Measurements from ENCODE around the gene FAM222A. TPM values are rescaled to one million over a fixed set of nuclear protein-coding genes. Genes with fewer than 3 reads are reported as not detected.

Gene FAM222A
- total and polyA plus RNA-seq, 5 experiments from 2014 or later, result 0.16 to 1.6 (median 0.28) TPM

GRCh38 chr12:109767991-109768900 is 54.6 kb downstream of the FAM222A start:
- H3K4me3 Mint-ChIP-seq, result no peak overlapping the region
- H3K4me1 Mint-ChIP-seq, result peaks cover 0 to 6% (median 3%) of the 10 kb centered on the region in 4 donors
- peaks cover 0 to 3% (median 0%) of the 10 kb centered on the region in 9 donors for H3K9me3 Mint-ChIP-seq
- POLR2A ChIA-PET, result no interaction called here
- H3K36me3 Mint-ChIP-seq, result no peaks in the 10 kb centered on the region
- H3K27ac Mint-ChIP-seq, result no peak overlapping the region
- ATAC-seq (no peak), DNase-seq (no peak)
- H3K27me3 Mint-ChIP-seq, result no peaks in the 10 kb centered on the region

- no peak overlapping the region for H3K27ac Mint-ChIP-seq
- ATAC-seq, result no peak
- H3K36me3 Mint-ChIP-seq, result no peaks in the 10 kb centered on the region
- H3K4me1 Mint-ChIP-seq, result peaks cover 0 to 12% (median 10%) of the 10 kb centered on the region in 4 donors
- H3K9me3 Mint-ChIP-seq, result no peaks in the 10 kb centered on the region
- no peak overlapping the region for H3K4me3 Mint-ChIP-seq
- H3K27me3 Mint-ChIP-seq, result peaks cover 0 to 2% (median 0%) of the 10 kb centered on the region in 5 donors
- POLR2A ChIA-PET, result no interaction called here
- DNase-seq, result no peak
Observed at GRCh38 chr12:109768901-109769670, 55.5 kb downstream of the FAM222A start.

GRCh38 chr12:109770104-109770860 is 56.7 kb downstream of the FAM222A start:
- H3K27me3 Mint-ChIP-seq, result peaks cover 0 to 2% (median 0%) of the 10 kb centered on the region in 5 donors
- peaks cover 0 to 12% (median 10%) of the 10 kb centered on the region in 4 donors for H3K4me1 Mint-ChIP-seq
- no peaks in the 10 kb centered on the region for H3K36me3 Mint-ChIP-seq
- DNase-seq (no peak), ATAC-seq (no peak)
- H3K4me3 Mint-ChIP-seq, result no peak overlapping the region
- no peaks in the 10 kb centered on the region for H3K9me3 Mint-ChIP-seq
- no peak overlapping the region for H3K27ac Mint-ChIP-seq
- POLR2A ChIA-PET, result no interaction called here

- Mint-ChIP-seq H3K9me3 (no peaks in the 10 kb centered on the region), H3K36me3 (no peaks in the 10 kb centered on the region), H3K4me3 (no peak overlapping the region), H3K27me3 (peaks cover 0 to 2% (median 0%) of the 10 kb centered on the region in 5 donors), H3K4me1 (peaks cover 0 to 12% (median 10%) of the 10 kb centered on the region in 4 donors), H3K27ac (no peak overlapping the region)
- POLR2A ChIA-PET, result no interaction called here
- ATAC-seq, result no peak
- no peak for DNase-seq
Observed at GRCh38 chr12:109770861-109771670, 57.4 kb downstream of the FAM222A start.

- no peak for DNase-seq
- Mint-ChIP-seq H3K36me3 (no peaks in the 10 kb centered on the region), H3K4me3 (peak overlapping the region in 1 of 10 donors; percentile 36), H3K4me1 (peaks cover 0 to 12% (median 10%) of the 10 kb centered on the region in 4 donors), H3K9me3 (no peaks in the 10 kb centered on the region), H3K27me3 (peaks cover 0 to 2% (median 0%) of the 10 kb centered on the region in 5 donors), H3K27ac (no peak overlapping the region)
- ATAC-seq, result no peak
- POLR2A ChIA-PET, result no interaction called here
Observed at GRCh38 chr12:109771746-109772621, 58.4 kb downstream of the FAM222A start.

- Mint-ChIP-seq H3K36me3 (no peaks in the 10 kb centered on the region), H3K27ac (peak overlapping the region in 1 of 10 donors; percentile 56), H3K4me3 (peak overlapping the region in 4 of 10 donors; percentile 7 to 48 (median 28)), H3K4me1 (peaks cover 4 to 18% (median 15%) of the 10 kb centered on the region in 4 donors), H3K27me3 (peaks cover 0 to 2% (median 0%) of the 10 kb centered on the region in 5 donors), H3K9me3 (peaks cover 0 to 2% (median 0%) of the 10 kb centered on the region in 9 donors)
- no peak for DNase-seq
- POLR2A ChIA-PET, result no interaction called here
- no peak for ATAC-seq
Observed at GRCh38 chr12:109772622-109773321, 59.1 kb downstream of the FAM222A start.

GRCh38 chr12:109773384-109774011 is 59.9 kb downstream of the FAM222A start:
- H3K9me3 Mint-ChIP-seq, result peaks cover 0 to 2% (median 0%) of the 10 kb centered on the region in 9 donors
- peaks cover 0 to 2% (median 0%) of the 10 kb centered on the region in 5 donors for H3K27me3 Mint-ChIP-seq
- peak overlapping the region in 3 of 10 donors; percentile 7 to 27 (median 13) for H3K4me3 Mint-ChIP-seq
- ATAC-seq (no peak), DNase-seq (no peak)
- H3K27ac Mint-ChIP-seq, result peak overlapping the region in 1 of 10 donors; percentile 30
- H3K36me3 Mint-ChIP-seq, result no peaks in the 10 kb centered on the region
- H3K4me1 Mint-ChIP-seq, result peaks cover 4 to 19% (median 15%) of the 10 kb centered on the region in 4 donors
- POLR2A ChIA-PET, result no interaction called here

GRCh38 chr12:109775172-109775881 is 61.7 kb downstream of the FAM222A start:
- DNase-seq (peak; percentile 54 to 84 (median 66)), ATAC-seq (peak; percentile 80 to 84)
- no peaks in the 10 kb centered on the region for H3K36me3 Mint-ChIP-seq
- H3K4me3 Mint-ChIP-seq, result no peak overlapping the region
- POLR2A ChIA-PET, result no interaction called here
- H3K27me3 Mint-ChIP-seq, result peaks cover 0 to 2% (median 0%) of the 10 kb centered on the region in 5 donors
- peaks cover 0 to 2% (median 0%) of the 10 kb centered on the region in 9 donors for H3K9me3 Mint-ChIP-seq
- peaks cover 4 to 19% (median 15%) of the 10 kb centered on the region in 4 donors for H3K4me1 Mint-ChIP-seq
- H3K27ac Mint-ChIP-seq, result no peak overlapping the region

GRCh38 chr12:109776624-109777023 is 63.0 kb downstream of the FAM222A start:
- ATAC-seq, result no peak
- H3K36me3 Mint-ChIP-seq, result no peaks in the 10 kb centered on the region
- no peak for DNase-seq
- H3K9me3 Mint-ChIP-seq, result peaks cover 0 to 2% (median 0%) of the 10 kb centered on the region in 9 donors
- H3K27ac Mint-ChIP-seq, result no peak overlapping the region
- H3K4me1 Mint-ChIP-seq, result peaks cover 4 to 19% (median 15%) of the 10 kb centered on the region in 4 donors
- H3K4me3 Mint-ChIP-seq, result no peak overlapping the region
- POLR2A ChIA-PET, result no interaction called here
- peaks cover 0 to 2% (median 0%) of the 10 kb centered on the region in 5 donors for H3K27me3 Mint-ChIP-seq

- Mint-ChIP-seq H3K27ac (peak overlapping the region in 8 of 10 donors; percentile 11 to 86 (median 60)), H3K4me3 (peak overlapping the region; percentile 1 to 62 (median 26)), H3K9me3 (peaks cover 0 to 2% (median 0%) of the 10 kb centered on the region in 9 donors), H3K36me3 (no peaks in the 10 kb centered on the region), H3K27me3 (peaks cover 0 to 2% (median 0%) of the 10 kb centered on the region in 5 donors), H3K4me1 (peaks cover 4 to 19% (median 15%) of the 10 kb centered on the region in 4 donors)
- DNase-seq (peak in 6 of 10 donors; percentile 7 to 50 (median 32)), ATAC-seq (peak; percentile 82 to 85)
- POLR2A ChIA-PET, result no interaction called here
Observed at GRCh38 chr12:109777544-109777943, 63.9 kb downstream of the FAM222A start.

Measured in naive thymus-derived CD8-positive, alpha-beta T cell (primary cell).